Occipital lobe (tissue), 2 donors: ENCODE data around the gene LGR4. TPM values are rescaled to one million over a fixed set of nuclear protein-coding genes. Genes with fewer than 3 reads are reported as not detected.

Experiments
- DNase-seq: peaks from one replicate; lab custom pipeline; 2025; lab: John Stamatoyannopoulos, UW
- total RNA-seq: library from RNA; depleted of rRNA; stranded (reverse); fragments of >200 nt; gene quantifications from one replicate; pipeline ENCODE4 v1.2.3, GENCODE V29; 2014

LGR4 gene
- total RNA-seq, 1 donor from 2014 or later = 19.0 TPM

DNA sequence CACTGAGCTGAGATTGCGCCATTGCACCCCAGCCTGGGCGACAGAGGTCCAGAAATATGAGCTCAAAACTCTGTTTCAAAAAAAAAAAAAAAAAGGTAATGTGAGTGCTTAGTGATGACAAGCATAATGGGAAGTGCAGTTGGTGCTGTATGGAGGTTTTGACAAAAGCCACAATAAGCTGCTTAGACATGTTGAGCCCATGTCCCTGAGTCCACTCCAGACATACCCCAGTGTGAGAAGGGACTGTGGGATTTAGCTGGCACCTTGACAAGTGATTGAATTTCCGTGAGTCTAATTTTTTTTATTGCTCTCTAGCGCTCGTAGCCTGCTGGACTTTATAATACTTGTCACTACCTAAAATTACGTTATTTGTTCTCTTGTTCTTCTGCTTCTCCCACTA lies 15.1 kb upstream of the LGR4 start:
- DNase-seq = no peak

DNA sequence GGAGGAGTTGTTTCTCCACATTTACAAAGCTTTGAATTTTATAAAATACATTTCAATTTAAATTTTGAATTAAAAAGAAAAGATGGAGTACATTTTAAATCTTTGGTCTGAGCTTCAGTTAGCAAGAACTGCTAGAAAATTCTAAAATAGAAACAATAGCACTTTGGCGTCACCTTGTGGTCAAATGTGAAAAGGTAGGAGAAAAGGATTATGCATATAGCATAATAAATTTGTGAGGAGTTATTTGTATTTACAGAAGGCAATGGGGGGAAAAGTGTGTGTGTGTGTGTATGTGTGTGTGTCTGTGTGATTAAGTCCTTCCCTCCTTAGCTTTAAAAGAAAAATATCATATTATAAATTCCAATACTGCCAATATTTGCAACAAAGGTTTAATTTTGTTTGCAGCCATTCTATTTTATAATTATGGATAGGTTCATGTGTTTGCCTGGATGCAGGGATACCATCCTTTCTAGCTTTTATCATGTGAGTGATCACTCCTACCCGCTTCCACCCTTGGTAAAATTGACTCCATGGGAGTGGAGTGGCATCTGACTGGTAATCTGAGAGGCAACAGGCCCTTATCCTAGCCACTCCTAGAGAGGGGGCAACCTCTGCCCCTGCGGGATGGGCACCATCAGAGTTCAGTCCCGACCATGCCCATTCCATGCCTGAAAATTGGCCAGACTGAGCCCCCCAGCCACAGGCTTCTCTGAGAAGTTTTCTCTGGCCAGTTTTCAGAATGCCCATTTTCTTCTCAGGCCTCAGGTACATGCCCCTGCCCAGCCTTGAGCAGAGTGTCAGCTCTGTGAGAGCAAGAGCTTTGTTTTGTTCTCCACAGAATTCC lies 13.6 kb upstream of the LGR4 start:
- no peak for DNase-seq

DNA sequence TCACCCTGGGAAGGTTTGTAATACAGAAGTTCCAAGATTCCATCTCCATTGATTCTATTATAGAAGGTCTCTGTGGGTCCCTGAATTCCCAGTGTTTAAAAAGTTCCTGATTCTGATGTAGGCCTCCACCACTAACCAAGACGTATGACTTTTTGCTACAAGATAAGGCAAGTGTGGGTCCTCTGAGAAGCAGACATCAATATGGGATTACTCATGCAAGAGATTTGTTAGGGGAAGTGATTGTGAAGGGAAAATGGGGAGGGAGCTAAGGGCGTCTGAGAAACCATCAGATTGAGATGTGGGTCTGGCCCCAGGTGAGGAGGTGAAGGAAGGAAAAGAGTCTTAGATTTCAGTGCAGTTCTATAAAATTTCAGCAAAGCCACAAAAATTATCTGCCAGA lies 10.2 kb upstream of the LGR4 start:
- no peak for DNase-seq

DNA sequence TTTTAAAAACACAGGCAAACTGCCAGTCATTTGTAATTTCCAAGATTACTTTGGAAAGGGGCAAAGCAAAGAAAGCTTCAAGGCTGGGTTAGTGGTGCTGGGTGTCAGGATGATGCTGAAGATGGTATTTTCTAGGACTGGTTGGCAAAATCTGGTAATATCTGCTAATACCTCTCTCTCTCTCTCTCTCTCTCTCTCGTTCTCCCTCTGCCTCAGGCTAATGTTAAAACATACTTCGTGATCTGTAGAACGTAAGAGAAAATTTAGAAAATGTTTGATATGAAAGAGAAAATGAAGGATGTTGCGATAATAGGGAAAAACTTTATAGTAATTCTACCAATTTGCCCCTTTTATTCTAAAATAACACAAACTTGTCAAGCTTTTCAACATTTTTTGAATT lies 9.4 kb upstream of the LGR4 start:
- DNase-seq = no peak

DNA sequence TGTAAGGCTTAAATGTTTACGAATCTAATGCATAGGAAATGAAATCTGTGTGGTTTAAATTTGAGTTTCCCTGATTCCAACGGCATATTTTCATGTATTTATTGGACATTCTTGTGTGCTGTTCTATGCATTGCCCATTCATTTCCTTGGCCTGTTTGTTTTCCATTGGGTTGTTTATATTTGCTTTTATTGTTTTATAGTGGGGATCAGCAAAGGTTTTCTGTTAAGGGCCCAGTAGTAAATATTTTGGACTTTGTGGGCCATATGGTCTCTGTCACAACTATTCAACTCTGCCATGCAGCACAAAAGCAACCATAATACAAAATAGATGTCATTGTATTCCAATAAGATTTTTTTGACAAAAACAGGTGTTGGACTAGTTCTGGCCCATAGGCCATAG lies 5.2 kb upstream of the LGR4 start:
- DNase-seq = no peak

DNA sequence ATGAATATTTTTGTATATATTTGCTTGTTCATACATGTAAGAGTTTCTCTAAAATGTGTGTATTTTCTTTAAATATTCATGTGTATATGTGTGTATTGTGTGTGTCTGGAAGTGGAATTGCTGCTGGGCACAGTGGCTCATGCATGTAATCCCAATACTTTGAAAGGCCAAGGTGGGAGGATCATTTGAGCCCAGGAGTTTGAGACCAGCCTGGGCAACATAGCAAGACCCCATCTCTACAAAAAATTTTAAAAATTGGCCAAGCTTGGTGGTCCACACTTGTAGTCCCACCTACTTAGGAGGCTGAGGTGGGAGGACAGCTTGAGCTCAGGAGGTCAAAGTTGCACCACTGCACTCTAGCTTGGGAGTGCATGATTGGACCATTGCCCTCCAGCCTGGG lies 4.7 kb upstream of the LGR4 start:
- DNase-seq = no peak

DNA sequence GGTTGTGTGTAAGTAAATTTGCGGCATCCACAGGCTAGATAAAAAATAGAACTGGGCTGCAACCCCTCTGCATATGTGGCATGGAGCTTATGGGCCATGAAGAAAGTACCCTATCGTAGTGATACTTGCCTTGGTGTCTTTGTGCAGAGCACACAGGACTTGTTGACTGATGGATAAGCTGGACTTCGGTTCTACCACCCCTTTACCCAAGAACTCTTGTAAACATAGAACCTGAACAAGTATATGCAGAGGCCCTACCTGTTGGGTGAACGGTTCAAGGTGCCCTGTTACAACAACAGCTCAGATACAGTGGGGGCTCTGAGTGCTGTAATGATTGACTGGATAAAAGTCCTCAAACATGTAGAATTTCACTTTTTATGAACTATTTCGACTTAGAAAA lies 3.0 kb upstream of the LGR4 start:
- DNase-seq = no peak

DNA sequence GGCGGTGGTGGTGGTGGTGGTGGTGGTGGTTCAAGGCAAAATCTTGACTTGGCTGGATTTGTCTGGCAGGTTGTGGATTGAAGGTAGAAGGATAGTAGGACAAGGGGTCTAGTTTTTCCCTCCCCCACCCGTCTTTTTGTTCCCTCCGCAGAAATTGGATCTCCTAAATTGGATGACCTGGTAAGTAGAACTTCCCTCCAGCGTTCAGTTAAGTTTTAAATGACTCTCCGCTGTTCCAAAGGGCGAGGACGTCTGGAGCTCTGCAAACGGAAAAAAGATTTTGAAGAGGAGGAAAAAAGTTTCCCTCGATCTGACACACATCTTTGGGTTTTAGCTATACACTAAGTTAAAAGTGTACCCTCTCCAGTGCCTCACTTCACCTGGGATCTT lies 422 bp upstream of the LGR4 start:
- DNase-seq = no peak

DNA sequence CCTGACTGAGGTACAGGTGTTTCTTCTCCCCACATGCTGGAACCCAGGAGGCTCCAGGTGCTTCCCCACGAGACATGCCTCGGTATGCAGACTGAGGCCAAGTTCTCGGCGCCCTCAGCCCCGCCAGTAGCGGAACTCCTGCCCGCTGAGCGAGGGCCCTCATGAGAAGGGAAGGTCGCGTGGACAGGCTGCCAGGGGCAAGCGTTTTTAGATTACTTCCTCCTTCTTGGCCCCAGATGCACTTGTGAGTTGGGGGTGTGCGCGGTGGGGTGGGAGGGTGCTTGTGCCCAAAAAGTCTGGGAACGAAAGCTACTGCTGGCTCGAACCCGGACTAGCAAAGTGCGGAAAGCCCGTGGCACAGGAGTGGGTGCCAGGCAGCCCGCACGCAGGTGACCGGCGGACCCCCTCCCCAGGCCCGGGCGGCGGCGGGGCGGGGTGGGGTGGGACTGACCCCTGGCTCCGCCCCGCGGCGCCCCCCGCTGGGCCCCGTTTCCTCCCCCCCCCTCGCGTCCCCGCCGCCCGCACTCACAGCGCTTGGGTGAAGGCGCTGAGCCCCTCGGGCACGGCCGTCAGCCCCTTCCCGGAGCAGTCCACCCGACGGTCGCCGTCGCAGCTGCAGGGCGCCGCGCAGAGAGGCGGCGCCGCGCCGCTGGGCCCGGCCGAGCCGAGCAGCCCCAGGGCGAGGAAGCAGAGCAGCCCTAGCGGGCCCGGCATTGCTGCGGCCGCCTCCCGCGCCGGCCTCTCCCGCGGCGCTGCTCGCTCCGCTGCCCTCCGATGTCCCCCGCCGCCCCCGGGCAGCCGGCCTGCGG lies 797 bp downstream of the LGR4 start:
- peak; percentile 26 for DNase-seq

DNA sequence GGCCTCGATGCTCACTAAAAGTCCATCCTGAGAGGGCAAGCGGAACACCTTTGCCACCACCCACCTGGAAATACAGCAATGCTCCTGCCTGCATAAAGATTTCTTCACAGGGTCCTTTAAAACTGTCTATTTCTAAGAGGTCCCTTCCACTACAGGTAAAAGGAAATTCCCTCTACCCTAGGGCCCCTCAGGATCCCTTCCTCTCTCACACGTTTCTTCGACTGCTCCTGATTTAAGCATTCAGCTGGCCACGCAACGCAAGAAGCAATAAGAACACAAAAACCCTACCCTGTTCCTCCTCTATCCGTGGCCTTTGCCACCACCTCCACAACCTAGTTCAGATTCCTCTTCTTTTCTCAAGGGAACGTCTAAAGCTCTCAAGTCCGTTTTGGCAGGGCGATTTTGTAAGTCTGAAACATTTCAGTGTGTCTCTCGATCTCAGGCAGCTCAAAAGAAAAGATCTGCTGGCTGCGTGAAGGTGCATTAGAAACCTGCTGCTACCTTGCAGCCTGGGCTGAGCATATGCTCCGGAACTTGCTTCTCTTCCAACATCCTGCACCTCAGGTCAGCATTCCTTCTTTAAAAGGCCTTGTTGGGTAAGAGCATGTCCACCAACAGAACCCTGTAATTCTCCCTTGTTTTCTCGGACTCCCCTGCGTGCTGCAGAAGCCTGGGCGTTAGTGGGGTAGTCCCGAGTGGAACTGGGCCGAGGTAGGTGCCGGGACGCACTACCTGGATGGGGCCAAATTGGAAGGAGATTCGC lies 1.6 kb downstream of the LGR4 start:
- DNase-seq = no peak

DNA sequence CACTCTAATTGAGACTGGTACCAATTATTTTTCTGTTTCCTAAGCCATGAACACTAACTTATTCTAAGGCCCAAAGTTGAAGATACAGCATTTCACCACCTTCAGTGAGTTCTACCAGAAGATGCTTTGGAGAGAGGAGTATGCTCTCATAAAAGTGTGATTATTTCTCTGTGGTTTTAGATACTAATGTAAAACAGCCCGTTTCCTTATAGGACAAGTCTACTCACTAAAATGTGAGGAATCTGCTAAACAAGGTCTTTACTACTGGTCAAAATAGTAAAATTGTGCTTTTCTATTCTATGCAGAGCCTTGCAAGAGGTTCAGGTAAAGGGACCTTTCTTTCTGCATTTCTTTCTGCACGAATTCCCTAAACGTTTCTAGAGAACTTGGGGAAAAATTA lies 2.4 kb downstream of the LGR4 start:
- DNase-seq = no peak

DNA sequence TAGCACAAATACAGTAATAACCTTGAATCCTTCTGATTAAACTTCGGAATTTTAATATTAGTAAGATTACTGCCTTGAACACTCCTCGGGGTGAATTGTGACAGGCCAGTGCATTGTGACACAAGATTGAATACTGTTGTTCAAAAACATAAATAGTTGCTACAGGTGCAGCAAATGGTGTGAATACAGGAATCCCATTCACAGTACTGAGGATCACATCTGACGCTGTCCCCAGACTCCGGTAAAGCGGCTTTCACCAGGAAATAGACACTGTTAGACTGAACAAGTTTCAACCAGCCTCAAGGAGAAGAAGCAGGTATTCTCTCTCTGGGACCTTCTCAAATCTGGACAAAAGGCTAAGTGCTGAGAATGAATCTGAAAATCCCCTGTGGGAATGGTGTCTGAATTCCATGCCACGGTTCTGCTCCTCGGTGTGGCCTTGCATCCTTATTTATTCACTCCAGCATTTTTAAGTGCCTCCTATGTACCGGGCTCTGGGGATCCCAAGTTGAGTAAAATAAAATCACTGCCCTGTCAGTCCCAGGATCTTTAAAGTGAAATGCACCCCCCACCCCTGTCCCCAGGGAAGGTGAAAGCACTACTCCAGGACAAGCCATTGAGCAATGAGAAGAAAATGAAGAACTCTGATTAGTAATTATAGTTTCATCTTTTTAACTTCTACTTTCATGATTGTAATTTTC lies 3.4 kb downstream of the LGR4 start:
- DNase-seq = no peak

DNA sequence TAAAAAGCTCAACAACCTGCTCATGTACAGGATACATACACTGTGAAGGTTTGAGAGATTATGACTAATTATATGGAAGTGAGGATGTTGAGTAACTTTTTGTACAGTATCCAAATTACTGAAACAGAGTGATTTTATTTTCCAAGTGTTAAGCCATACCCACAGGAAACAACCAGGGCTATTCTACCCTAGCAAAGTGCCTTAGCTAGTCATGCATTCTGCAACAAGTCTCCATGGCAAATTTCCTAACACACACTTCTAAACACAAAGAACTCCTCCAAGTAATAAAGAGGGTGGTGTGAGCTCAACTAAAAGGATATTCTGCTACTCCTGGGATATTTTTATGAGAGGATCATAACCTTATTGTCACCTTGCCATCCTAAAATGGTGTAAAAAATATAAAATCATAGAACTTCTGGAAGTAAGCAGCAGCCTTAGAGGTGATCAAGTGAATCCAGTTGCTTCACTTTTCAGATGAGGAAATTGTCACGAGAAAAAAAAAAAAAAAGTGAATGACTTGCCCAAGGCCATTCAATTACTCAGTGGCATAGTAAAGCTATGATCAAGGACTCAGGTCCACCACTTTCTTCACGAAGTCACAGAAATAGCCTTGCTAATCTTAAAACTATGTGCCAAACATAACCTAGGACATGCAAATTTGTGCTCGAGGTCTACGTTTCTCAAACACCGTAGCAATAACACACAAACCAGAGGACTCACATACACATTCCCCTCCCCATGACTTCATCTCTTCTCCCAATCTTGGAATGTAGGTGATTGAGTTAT lies 4.2 kb downstream of the LGR4 start:
- DNase-seq = no peak

DNA sequence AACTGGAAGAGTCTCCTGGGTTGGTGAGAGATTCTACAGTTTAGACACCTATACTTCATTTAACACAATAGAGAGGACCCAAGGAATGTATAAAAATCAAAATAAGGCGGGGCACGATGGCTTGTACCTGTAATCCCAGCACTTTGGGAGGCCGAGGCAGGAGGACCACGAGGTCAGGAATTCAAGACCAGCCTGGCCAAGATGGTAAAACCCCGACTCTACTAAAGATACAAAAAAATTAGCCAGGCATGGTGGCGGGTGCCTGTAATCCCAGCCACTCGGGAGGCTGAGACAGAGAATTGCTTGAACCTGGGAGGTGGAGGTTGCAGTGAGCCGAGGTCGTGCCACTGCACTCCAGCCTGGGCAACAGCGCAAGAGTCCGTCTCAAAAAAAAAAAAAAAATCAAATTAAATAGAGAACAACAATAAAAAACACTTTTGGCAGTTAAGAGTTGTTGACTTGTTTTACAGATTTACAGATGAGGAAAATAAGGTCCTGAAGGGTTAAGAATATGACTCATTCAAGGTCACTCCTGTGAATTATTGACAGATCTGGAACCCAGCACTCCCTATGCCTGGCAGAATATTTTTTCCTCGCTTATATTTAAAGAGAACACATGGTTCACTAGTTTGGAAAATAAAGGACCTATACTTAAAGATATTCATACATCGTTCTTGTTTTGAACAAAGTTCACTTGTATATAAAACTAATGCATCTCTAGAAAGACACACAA lies 5.2 kb downstream of the LGR4 start:
- no peak for DNase-seq

DNA sequence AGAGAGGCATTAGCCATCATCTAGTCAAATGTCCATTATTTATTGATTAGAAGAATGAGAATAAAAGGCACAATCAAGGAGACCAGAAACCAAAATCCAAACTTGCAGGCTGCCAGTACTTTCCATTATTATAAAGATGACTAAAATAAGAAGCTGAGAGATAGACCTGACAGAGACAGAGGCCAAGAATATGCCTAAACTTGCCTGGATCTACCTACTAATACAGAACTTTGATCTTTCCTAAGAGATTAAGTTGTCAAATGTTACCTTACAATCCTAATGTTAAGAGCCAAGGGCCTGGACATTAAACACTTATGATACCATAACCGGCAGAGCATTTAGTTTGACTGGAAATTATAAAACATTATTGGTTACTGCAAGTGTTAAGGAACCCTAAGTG lies 6.2 kb downstream of the LGR4 start:
- DNase-seq = no peak

DNA sequence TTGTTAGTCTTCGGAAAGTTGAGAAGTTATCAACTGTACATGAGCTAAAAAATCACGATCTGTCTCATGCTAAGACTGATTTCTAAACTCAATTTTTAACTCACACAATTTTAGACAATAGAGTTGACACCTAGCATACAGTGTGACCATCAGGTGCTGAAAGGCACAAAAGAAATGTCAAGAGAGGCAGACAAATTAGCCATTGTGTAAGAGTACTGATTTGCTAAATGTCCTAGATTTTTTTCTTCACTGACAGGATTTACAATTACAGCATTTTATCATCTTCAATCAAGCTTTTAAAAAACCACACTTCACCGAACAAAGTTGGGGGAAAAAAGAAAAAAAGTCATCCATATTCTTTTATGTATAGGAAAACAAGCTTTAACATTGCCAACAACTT lies 7.0 kb downstream of the LGR4 start:
- DNase-seq = no peak

DNA sequence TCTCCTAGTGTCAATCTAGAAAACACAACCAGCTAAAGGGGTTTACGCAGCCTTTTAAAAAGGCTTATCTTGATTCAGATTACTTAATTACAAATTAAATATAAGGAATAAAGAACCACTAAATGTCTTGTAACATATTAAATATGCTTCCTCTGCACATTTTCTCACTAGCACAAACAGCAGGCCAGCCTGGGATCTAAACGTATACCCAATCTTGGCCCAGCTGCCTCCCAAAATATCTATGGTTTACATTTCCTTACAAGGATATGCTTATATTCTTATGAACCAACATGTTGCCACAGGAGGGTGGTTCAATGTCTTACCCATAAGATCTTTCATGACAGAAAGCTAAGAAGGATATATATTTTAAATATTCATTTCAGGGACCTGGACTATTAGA lies 7.7 kb downstream of the LGR4 start:
- DNase-seq = no peak

DNA sequence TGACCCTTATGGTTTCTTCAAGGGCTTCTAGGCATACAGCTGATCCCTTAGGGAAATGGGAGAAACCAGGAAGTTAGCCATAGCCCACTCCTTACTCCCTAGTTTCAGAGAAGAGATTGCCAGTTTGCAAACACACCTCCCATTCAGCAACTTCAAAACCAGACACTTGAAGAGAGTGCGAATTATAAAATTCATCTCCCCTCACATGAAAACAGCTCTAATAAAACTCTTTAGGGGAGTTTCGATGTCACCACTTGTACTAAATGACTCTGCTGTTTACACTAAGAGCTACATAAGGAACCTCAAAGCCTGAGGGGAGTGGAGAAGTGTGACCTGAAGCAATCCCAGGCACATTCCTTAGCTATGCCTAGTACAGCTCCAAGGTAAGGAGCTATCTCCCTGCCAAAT lies 8.3 kb downstream of the LGR4 start:
- no peak for DNase-seq

DNA sequence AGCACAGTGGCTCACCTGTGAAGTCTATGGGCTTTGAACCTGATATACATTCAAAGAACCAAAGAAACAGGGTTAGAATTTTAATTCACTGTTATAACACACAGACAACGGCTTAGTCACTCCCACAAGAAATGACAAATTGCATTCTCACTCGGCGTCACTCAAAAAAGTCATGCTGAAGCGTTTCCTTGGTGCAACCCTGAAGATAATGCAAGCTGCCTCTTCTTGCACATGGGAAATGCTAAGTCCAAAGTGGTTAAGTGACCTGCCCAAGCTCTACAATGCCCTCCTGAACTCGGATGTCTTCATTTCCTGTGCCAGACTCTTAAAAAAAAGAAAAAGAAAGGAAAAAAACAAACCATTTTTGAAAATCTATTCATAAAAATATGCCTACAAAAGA lies 10.0 kb downstream of the LGR4 start:
- no peak for DNase-seq
